ENCODE data around the gene VPS52. TPM values are rescaled to one million over a fixed set of nuclear protein-coding genes. Genes with fewer than 3 reads are reported as not detected.

Gene VPS52
- total RNA-seq, 1 experiment from 2014 or later: 58.2 TPM

DNA sequence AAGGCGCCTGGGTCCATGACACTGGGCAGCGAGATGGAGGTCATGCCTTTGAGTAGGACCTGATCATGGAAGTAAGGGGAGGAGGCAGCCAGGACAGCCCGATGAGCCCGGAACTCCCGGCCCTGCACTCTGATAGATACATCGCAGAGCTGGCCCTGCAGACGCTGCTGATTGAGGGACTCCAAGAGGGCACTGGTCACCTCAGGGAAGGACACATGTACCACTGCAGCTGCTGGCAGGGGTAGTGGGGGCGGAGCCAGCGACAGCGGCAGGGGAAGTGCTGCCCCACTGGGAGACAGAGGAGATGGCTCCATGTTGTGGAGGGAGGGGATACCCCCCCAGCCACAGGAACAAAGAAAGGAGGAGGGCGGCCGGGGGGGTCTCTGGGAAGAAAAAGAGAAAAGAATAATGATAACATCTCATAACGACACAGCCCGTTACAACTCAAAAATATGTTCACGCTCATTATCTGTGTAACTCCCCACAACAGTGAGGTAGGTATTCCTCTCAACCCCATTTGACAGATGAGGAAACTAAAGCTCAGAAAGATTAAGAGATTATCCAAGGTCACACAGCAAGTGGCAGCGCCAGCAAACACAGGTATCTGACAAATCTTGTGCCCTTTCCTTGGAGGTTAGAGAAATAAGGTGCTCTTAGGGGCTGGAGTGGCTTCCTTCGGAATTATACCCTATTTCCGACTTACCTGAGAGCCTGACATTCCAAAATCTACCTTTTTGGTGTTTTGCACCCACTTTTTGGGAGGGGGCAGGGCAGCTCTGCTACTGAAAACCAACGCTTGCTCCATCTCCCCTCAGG lies 45.1 kb upstream of the VPS52 start:
- ChIA-PET RAD21 (ENCODE audit: low non-redundant PET in 1 of 2, low total read pairs in 2 of 2, uncharacterized antibody in 2 of 2, unreplicated experiment in 2 of 2) (no interaction called here), CTCF (interaction anchor here (1.1 to 1.8 kb wide), 4 partner anchors 16 to 191 kb away, joined by 3 to 10 read pairs (median 7); partner anchors contain the start of gene RGL2), POLR2A (interaction anchor here (0.6 to 2.3 kb wide), 10 partner anchors 8 to 345 kb away, joined by 3 to 13 read pairs (median 6); partner anchors contain the start of genes B3GALT4, PHF1, RGL2 and RPS18)
- peaks cover 49% of the 10 kb centered on the region for H3K79me2 ChIP-seq (ENCODE audit: insufficient read depth, low read length)
- BruUV-seq (replicated peaks): no TSS peak
- ATAC-seq: no peak
- H3K27ac ChIP-seq (ENCODE audit: low read depth, low read length): peak overlapping the region; percentile 15
- H3K36me3 ChIP-seq (ENCODE audit: control insufficient read depth in 1 of 2, insufficient read depth in 2 of 2, low read length in 2 of 2): peaks cover 22 to 33% of the 10 kb centered on the region in 2 experiments; a peak in 3 of 4 replicates
- DNase-seq (ENCODE audit: low read depth, low spot score): no peak
- intact Hi-C loops (cut with micrococcal nuclease): no loop called here
- peak overlapping the region; percentile 43 to 55 for H3K4me3 ChIP-seq (replicated peaks in 1 of 2; ENCODE audit: low read depth in 1 of 2, low read length in 2 of 2)
- H3K4me1 ChIP-seq (ENCODE audit: control insufficient read depth in 1 of 2, insufficient read depth in 2 of 2, low read length in 2 of 2): peaks cover 44 to 73% of the 10 kb centered on the region in 2 experiments
- H3K4me2 ChIP-seq (ENCODE audit: low read length): peak overlapping the region; percentile 53
- no peaks in the 10 kb centered on the region for H3K9me2 ChIP-seq (ENCODE audit: insufficient read depth)
- no peaks in the 10 kb centered on the region for H3K9me3 ChIP-seq (ENCODE audit: control insufficient read depth in 1 of 2, insufficient read depth in 1 of 2, low read depth in 1 of 2, low read length in 2 of 2)
- H3K9ac ChIP-seq (ENCODE audit: low read length): no peak overlapping the region
- H3K27me3 ChIP-seq (ENCODE audit: insufficient read depth, low read length): no peaks in the 10 kb centered on the region
- no peaks in the 10 kb centered on the region for H4K20me1 ChIP-seq (ENCODE audit: insufficient read depth)
- H2AFZ ChIP-seq (ENCODE audit: low read depth, low read length, poor library complexity, severe bottlenecking): no peak overlapping the region
- TF ChIP-seq ZFX (IDR thresholded peaks at IDR 0.05) (no peak), JUND (IDR thresholded peaks at IDR 0.05) (no peak), SRF (IDR thresholded peaks at IDR 0.05; ENCODE audit: low read depth) (no peak), EGR1 (IDR thresholded peaks at IDR 0.05; ENCODE audit: low read depth) (no peak), SIN3A (IDR thresholded peaks at IDR 0.05; ENCODE audit: low read depth) (no peak), EZH2phosphoT487 (IDR thresholded peaks at IDR 0.05; ENCODE audit: borderline replicate concordance) (no peak), CBX3 (IDR thresholded peaks at IDR 0.05; ENCODE audit: low read depth) (no peak), CEBPB (IDR thresholded peaks at IDR 0.05; ENCODE audit: low read depth) (no peak), POLR2A (IDR thresholded peaks at IDR 0.05; ENCODE audit: borderline replicate concordance, extremely low read depth, insufficient read depth, insufficient read length) (no peak), YY1 (IDR thresholded peaks at IDR 0.05; ENCODE audit: extremely low read depth, insufficient replicate concordance, low read depth, low read length) (no peak), POLR2AphosphoS5 (IDR thresholded peaks at IDR 0.05; ENCODE audit: low read depth, low read length) (no peak)
- TF ChIP-seq, protein P1, sequence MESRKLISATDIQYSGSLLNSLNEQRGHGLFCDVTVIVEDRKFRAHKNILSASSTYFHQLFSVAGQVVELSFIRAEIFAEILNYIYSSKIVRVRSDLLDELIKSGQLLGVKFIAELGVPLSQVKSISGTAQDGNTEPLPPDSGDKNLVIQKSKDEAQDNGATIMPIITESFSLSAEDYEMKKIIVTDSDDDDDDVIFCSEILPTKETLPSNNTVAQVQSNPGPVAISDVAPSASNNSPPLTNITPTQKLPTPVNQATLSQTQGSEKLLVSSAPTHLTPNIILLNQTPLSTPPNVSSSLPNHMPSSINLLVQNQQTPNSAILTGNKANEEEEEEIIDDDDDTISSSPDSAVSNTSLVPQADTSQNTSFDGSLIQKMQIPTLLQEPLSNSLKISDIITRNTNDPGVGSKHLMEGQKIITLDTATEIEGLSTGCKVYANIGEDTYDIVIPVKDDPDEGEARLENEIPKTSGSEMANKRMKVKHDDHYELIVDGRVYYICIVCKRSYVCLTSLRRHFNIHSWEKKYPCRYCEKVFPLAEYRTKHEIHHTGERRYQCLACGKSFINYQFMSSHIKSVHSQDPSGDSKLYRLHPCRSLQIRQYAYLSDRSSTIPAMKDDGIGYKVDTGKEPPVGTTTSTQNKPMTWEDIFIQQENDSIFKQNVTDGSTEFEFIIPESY (IDR thresholded peaks at IDR 0.05; ENCODE audit: extremely low read depth, insufficient replicate concordance, low read length): no peak

Measured in HCT116 (cell line).